ENCODE results near the gene QPCT. TPM values are rescaled to one million over a fixed set of nuclear protein-coding genes. Genes with fewer than 3 reads are reported as not detected.
"Not testable (repeated sequence)": the region's sequence is repeated elsewhere in the genome, so short reads cannot be mapped to it uniquely, and the experiment has no call there.

The QPCT gene
- total RNA-seq, 1 experiment from 2014 or later, result not detected

DNA sequence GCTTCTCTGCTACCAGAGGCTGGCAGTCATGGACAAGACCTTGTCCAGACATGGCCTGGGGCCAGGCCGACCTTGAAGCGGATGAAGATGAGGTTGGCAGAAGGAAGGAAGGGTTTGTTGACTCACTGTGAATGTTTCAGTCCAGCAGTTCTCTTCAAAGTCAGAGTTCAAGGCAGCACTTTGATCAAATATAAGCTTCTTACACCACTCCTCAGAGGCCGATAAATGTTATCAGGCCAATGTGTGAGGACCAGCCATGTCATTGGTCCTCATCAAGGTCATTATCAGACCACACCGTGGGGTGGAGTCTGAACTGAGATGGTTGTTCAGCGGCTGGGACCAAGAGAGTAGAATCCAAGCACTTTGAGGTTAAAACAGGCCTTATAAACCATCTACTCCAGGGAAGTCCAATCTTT, 35.5 kb downstream of the QPCT start:
- H3K27ac ChIP-seq (ENCODE audit: insufficient read length, low read depth, low read length), result no peak overlapping the region
- H2BK12ac ChIP-seq (ENCODE audit: insufficient read length, low read depth, low read length), result no peak overlapping the region
- no peak overlapping the region for H3K14ac ChIP-seq (ENCODE audit: insufficient read depth, low read length)
- H3T11ph ChIP-seq (ENCODE audit: low read length), result no peak overlapping the region
- no peak overlapping the region for H3K18ac ChIP-seq (ENCODE audit: insufficient read length, low read depth, low read length)
- H3K79me2 ChIP-seq (ENCODE audit: insufficient read depth, low read length), result no peaks in the 10 kb centered on the region
- no peaks in the 10 kb centered on the region for H3K4me1 ChIP-seq (ENCODE audit: insufficient read depth, low read length)
- no peak overlapping the region for H2BK15ac ChIP-seq (ENCODE audit: low read depth, low read length)
- H3K79me1 ChIP-seq (ENCODE audit: insufficient read depth, low read depth, low read length, poor library complexity, severe bottlenecking), result no peaks in the 10 kb centered on the region
- H3K23ac ChIP-seq (ENCODE audit: insufficient read length, low read depth, low read length), result no peak overlapping the region
- no peak overlapping the region for H3K4ac ChIP-seq (ENCODE audit: low read depth, low read length)
- no peaks in the 10 kb centered on the region for H3K27me3 Mint-ChIP-seq (ENCODE audit: low read depth)
- H3K9me3 Mint-ChIP-seq, result no peaks in the 10 kb centered on the region
- TF ChIP-seq CTCF (conservative IDR thresholded peaks at IDR 0.05), result no peak
- no peaks in the 10 kb centered on the region for H3K36me3 Mint-ChIP-seq (ENCODE audit: insufficient read depth in 1 of 3, low read depth in 3 of 3)
- H2BK20ac ChIP-seq (ENCODE audit: low read depth, low read length, poor library complexity, severe bottlenecking), result no peak overlapping the region
- no peak overlapping the region for H3K9ac ChIP-seq (ENCODE audit: extremely low read depth, insufficient read length, low read length)
- no peak overlapping the region for H4K5ac ChIP-seq (ENCODE audit: insufficient read length, low read depth, low read length)
- H4K8ac ChIP-seq (replicated peaks; ENCODE audit: insufficient read length, low read depth, low read length), result no peak overlapping the region
- H3K4me2 ChIP-seq (ENCODE audit: insufficient read depth, insufficient read length, low read length), result no peak overlapping the region
- no peak overlapping the region for H3K27ac Mint-ChIP-seq
- H3K27me3 ChIP-seq (ENCODE audit: insufficient read depth, low read length), result no peaks in the 10 kb centered on the region
- WGBS (ENCODE audit: extremely low coverage, insufficient read length, low lambda C conversion rate), result no CpG with 5 or more reads among the region's 5 CpGs
- H3K9me3 ChIP-seq (ENCODE audit: control insufficient read depth, low read depth, low read length), result no peaks in the 10 kb centered on the region
- no peaks in the 10 kb centered on the region for H4K20me1 ChIP-seq (ENCODE audit: control insufficient read depth, insufficient read depth, insufficient read length)
- no peak for DNase-seq
- no peak overlapping the region for H2BK5ac ChIP-seq (ENCODE audit: insufficient read length, low read length)
- no peak overlapping the region for H3K56ac ChIP-seq (ENCODE audit: insufficient read length, low read depth, low read length)
- no peak overlapping the region for H2BK120ac ChIP-seq (ENCODE audit: low read depth, low read length, poor library complexity, severe bottlenecking)
- H2AK5ac ChIP-seq (ENCODE audit: insufficient read length, low read length), result no peak overlapping the region
- H3K4me3 Mint-ChIP-seq, result no peak overlapping the region
- H3K4me1 Mint-ChIP-seq, result no peaks in the 10 kb centered on the region
- H2AFZ ChIP-seq (ENCODE audit: low read length), result no peak overlapping the region
- no peak overlapping the region for H4K91ac ChIP-seq (ENCODE audit: insufficient read length, low read depth, low read length)
- no peaks in the 10 kb centered on the region for H3K23me2 ChIP-seq (ENCODE audit: insufficient read length, low read depth, low read length, poor library complexity, severe bottlenecking)

GRCh38 chr2:37380787-37381186, 36.4 kb downstream of the QPCT start:
- H3K4ac ChIP-seq (ENCODE audit: low read depth, low read length); H4K91ac ChIP-seq (ENCODE audit: insufficient read length, low read depth, low read length); H3K27me3 Mint-ChIP-seq (ENCODE audit: low read depth); H2BK15ac ChIP-seq (ENCODE audit: low read depth, low read length); H3T11ph ChIP-seq (ENCODE audit: low read length); H3K4me3 Mint-ChIP-seq; H4K5ac ChIP-seq (ENCODE audit: insufficient read length, low read depth, low read length); H4K8ac ChIP-seq (replicated peaks; ENCODE audit: insufficient read length, low read depth, low read length); H3K18ac ChIP-seq (ENCODE audit: insufficient read length, low read depth, low read length); H3K4me1 Mint-ChIP-seq; H3K27ac ChIP-seq (ENCODE audit: insufficient read length, low read depth, low read length); H3K14ac ChIP-seq (ENCODE audit: insufficient read depth, low read length); H3K4me1 ChIP-seq (ENCODE audit: insufficient read depth, low read length); H2BK20ac ChIP-seq (ENCODE audit: low read depth, low read length, poor library complexity, severe bottlenecking); H3K9me3 Mint-ChIP-seq; H3K27me3 ChIP-seq (ENCODE audit: insufficient read depth, low read length); H3K79me1 ChIP-seq (ENCODE audit: insufficient read depth, low read depth, low read length, poor library complexity, severe bottlenecking); H4K20me1 ChIP-seq (ENCODE audit: control insufficient read depth, insufficient read depth, insufficient read length); H2AFZ ChIP-seq (ENCODE audit: low read length); H3K23me2 ChIP-seq (ENCODE audit: insufficient read length, low read depth, low read length, poor library complexity, severe bottlenecking); H3K9me3 ChIP-seq (ENCODE audit: control insufficient read depth, low read depth, low read length); H3K79me2 ChIP-seq (ENCODE audit: insufficient read depth, low read length); H3K27ac Mint-ChIP-seq; H3K56ac ChIP-seq (ENCODE audit: insufficient read length, low read depth, low read length); H3K23ac ChIP-seq (ENCODE audit: insufficient read length, low read depth, low read length); H2BK5ac ChIP-seq (ENCODE audit: insufficient read length, low read length); H2BK120ac ChIP-seq (ENCODE audit: low read depth, low read length, poor library complexity, severe bottlenecking); DNase-seq; H2BK12ac ChIP-seq (ENCODE audit: insufficient read length, low read depth, low read length); H3K4me2 ChIP-seq (ENCODE audit: insufficient read depth, insufficient read length, low read length); H2AK5ac ChIP-seq (ENCODE audit: insufficient read length, low read length); H3K36me3 Mint-ChIP-seq (ENCODE audit: insufficient read depth in 1 of 3, low read depth in 3 of 3); H3K9ac ChIP-seq (ENCODE audit: extremely low read depth, insufficient read length, low read length): not testable (repeated sequence)
- WGBS (ENCODE audit: extremely low coverage, insufficient read length, low lambda C conversion rate), result no CpG with 5 or more reads among the region's 4 CpGs

All from H9 (cell line).